HFF-Myc (cell line): ENCODE measurements around the gene CLSTN3.

Experiments
- DNase-seq: peaks from one replicate; pipeline ENCODE4 v3.0.0-alpha.2; 2011; ENCODE audit warnings: low read depth; ENCODE audit errors: extremely low read depth
- H3K4me3 ChIP-seq: replicated peaks from 2 replicates; pipeline ENCODE4 v1.5.1; 2011; ENCODE audit warnings: low read depth, mild to moderate bottlenecking, control low read depth, low read length
- CTCF ChIP-seq: IDR thresholded peaks from 2 replicates; pipeline ENCODE4 v1.5.1; 2012; ENCODE audit warnings: mild to moderate bottlenecking, low read depth, low read length, control low read depth; ENCODE audit errors: missing control alignments

Gene CLSTN3

DNA sequence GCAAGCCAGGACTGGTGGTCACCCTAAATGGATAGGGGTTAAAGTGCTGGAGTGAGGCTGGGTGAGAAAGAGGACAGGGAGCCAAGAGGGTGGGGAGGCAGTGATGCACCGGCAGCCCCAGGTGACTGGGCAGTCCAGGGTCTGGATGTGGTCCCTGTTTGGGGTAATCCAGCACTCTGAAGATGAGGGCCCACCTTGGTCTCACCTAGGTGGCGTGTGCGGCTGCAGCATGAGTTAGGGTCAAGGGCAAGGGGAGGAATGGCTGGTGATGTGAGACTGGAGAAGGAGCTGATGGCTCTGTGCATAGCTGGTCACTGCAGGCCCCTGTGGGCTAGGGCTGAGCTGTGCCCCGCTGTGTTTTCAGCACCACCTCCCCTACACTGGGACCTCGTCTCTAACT, 19.5 kb upstream of the CLSTN3 start:
- TF ChIP-seq CTCF: no peak
- H3K4me3 ChIP-seq: no peak overlapping the region
- DNase-seq: no peak

DNA sequence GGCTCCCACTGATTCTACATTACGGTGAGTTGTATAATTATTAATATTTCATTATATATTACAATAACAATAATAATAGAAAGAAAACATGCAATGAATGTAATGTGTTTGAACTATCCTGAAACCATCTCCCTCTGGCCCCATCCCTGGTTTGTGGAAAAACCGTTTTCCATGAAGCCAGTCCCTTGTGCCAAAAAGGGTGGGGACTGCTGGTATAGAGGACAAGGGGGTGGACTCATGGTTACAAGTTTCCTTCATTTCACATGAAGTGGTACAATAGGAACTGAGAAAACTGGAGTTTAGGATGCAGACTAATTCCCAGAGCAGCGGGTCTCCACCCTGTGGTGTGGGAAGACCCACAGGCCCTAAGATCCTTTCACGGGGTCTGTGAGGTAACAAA, 18.1 kb upstream of the CLSTN3 start:
- H3K4me3 ChIP-seq: no peak overlapping the region
- no peak for TF ChIP-seq CTCF
- no peak for DNase-seq

DNA sequence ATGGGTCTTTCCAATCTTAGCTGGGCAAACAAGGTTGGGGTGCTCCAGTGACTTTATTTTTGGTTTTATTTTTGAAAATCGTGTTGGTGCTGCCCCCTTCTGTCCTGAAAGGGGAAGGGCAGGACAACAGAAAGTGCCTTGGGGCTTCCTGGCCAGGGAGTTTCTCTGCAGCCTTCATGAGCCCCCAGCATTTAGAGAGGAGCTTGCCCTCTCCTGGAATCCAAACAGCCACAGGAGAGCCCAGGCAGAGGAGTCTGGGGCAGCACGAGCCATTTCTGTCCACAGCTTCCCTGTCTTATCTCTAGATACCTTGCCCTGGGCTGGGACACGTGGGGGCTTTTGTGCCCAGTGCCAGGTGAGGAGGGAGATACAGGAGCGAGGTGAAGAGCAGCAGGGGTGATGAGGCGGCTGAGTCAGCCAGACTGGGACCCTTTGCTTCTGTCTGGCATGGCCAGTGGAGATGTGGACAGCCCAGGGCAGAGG, 16.7 kb upstream of the CLSTN3 start:
- H3K4me3 ChIP-seq: no peak overlapping the region
- TF ChIP-seq CTCF: peak; percentile 83
- no peak for DNase-seq

GRCh38 chr12:7114008-7114407, 16.2 kb upstream of the CLSTN3 start:
- DNase-seq: no peak
- no peak for TF ChIP-seq CTCF
- H3K4me3 ChIP-seq: no peak overlapping the region

DNA sequence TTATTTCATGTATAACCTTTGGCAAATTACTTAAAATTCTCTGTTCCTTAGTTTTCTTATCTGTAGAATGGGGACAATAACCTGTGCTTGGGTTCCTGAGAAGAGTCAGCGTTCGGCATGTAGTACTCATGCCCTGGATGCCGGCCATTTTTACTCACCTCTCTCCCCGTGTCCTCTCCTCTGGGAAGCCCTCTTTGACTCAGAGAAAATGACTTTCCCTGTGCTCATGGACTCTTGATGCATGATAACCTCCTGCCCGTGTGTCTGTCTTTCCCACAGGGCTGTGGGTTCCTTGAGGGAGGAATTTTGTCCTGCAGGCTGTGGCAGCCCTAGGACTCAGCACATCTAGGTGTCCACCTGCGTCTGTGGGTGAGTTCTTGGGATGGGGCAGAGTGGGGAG, 15.3 kb upstream of the CLSTN3 start:
- H3K4me3 ChIP-seq: no peak overlapping the region
- TF ChIP-seq CTCF: no peak
- no peak for DNase-seq

- no peak for DNase-seq
- TF ChIP-seq CTCF: no peak
- H3K4me3 ChIP-seq: no peak overlapping the region
Measured at GRCh38 chr12:7116196-7116595, 14.0 kb upstream of the CLSTN3 start.

DNA sequence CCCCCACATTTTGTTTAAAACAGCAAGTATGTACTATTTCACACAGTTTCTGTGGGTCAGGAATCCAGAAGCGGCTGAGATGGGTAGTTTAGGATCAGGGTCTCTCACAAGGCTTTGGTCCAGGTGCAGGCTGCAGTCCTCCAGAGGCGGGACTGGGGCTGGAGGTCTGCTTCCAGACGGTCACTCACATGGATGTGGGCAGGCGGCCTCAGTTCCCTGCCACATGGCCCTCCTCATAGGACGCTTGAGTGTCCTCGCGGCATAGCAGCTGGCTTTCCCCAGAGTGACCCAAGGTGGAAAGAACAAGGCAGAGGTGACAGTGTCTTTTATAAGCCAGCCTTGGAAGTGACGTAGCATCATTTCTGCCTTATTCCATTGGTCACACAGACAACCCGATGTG, 13.3 kb upstream of the CLSTN3 start:
- no peak overlapping the region for H3K4me3 ChIP-seq
- no peak for DNase-seq
- no peak for TF ChIP-seq CTCF
